ENCODE measurements around the gene GLI3. TPM values are rescaled to one million over a fixed set of nuclear protein-coding genes. Genes with fewer than 3 reads are reported as not detected.

Gene GLI3
- total RNA-seq (6.2 and 6.4 TPM in 2 replicates), polyA plus RNA-seq (6.5 and 7.3 TPM in 2 replicates), polyA minus RNA-seq (ENCODE audit: low replicate concordance) (26.2 and 50.4 TPM in 2 replicates)
- polyA plus RNA-seq (2012) = 7.7 and 10.4 TPM in 2 replicates

DNA sequence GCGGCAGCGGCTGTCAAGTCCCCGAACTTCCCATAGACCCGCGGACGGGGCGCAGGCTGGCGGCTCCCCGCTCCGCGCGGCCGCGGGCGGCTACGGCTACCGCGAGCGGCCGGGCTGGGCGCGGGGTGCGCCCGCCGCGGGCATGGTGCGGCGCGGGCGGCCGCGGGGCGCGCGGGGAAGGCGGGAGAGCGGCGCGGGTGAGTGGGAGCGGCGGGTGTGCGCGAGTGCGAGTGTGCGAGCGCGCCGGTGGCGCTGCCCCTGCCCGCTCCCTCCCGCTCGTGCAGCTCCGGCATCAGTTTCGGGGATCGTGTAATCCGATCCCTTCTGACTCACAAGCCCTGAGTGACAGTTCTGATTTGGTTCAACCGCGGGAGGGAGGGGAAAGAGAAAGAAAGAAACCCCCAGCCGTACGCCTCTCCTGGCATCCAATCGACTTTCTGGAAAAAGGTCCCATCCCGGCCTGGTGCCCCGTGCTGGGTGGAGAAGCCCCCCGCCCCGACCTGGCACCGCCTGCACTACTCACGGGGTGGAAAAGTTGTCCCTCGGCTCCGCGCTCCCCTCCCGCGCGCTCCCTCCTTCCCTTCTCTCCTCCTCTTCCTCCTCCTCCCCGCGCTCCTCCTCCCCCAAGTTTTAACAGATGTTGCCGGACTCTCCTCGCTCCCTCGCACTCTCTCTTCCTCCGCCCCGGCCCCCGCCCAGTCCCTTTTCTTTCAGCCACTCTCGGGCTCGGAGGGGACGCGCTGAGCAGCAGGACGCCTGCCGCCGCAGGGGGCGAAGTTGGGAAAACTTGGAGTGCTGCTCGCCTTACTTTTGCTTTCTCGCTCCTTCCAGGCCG is at the start of gene GLI3:
Gene GLI3 (minus strand): TSS at position 234 of the 835 bp plus-strand sequence. CDS start 13,956 bp downstream, outside the sequence.
- H3K79me2 ChIP-seq (ENCODE audit: control insufficient read depth, insufficient read depth, low read length) = peaks cover 31% of the 10 kb centered on the region
- TF ChIP-seq EZH2 (IDR thresholded peaks at IDR 0.05; ENCODE audit: low read length, missing control alignments) = no peak
- TF ChIP-seq, protein P1, sequence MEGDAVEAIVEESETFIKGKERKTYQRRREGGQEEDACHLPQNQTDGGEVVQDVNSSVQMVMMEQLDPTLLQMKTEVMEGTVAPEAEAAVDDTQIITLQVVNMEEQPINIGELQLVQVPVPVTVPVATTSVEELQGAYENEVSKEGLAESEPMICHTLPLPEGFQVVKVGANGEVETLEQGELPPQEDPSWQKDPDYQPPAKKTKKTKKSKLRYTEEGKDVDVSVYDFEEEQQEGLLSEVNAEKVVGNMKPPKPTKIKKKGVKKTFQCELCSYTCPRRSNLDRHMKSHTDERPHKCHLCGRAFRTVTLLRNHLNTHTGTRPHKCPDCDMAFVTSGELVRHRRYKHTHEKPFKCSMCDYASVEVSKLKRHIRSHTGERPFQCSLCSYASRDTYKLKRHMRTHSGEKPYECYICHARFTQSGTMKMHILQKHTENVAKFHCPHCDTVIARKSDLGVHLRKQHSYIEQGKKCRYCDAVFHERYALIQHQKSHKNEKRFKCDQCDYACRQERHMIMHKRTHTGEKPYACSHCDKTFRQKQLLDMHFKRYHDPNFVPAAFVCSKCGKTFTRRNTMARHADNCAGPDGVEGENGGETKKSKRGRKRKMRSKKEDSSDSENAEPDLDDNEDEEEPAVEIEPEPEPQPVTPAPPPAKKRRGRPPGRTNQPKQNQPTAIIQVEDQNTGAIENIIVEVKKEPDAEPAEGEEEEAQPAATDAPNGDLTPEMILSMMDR (conservative IDR thresholded peaks at IDR 0.05 in 1 of 2, IDR thresholded peaks at IDR 0.05 in 1 of 2; ENCODE audit: low read depth in 1 of 2, low read length in 2 of 2) = peak in 1 of 2 donors; percentile 27
- no peaks in the 10 kb centered on the region for H4K20me1 ChIP-seq (ENCODE audit: control insufficient read depth, extremely low read depth, insufficient read depth, low read length)
- peak; percentile 94 to 96 for DNase-seq (ENCODE audit: low read depth in 2 of 2)
- H3K4me2 ChIP-seq (ENCODE audit: extremely low read depth, insufficient read depth, low read length) = peak within 1 kb of the TSS; percentile 91
- no peaks in the 10 kb centered on the region for H3K9me3 ChIP-seq (ENCODE audit: control insufficient read depth, insufficient read depth, low read depth, low read length)
- H3K36me3 ChIP-seq (ENCODE audit: control insufficient read depth, insufficient read depth, low read length) = no peaks in the 10 kb centered on the region
- H3K27me3 ChIP-seq (ENCODE audit: control insufficient read depth, insufficient read depth, low read length) = no peaks in the 10 kb centered on the region
- H3K4me1 ChIP-seq (ENCODE audit: control insufficient read depth, extremely low read depth, insufficient read depth, low read length) = peaks cover 18% of the 10 kb centered on the region
- peak within 1 kb of the TSS; percentile 90 for H3K9ac ChIP-seq (ENCODE audit: insufficient read depth, low read length)
- peak within 1 kb of the TSS; percentile 88 for H2AFZ ChIP-seq (ENCODE audit: low read length)
- peak within 1 kb of the TSS; percentile 78 to 90 (median 87) for H3K4me3 ChIP-seq (replicated peaks in 1 of 4; ENCODE audit: control extremely low read depth in 1 of 4, insufficient read depth in 1 of 4, low read depth in 3 of 4, low read length in 4 of 4)
- H3K27ac ChIP-seq (ENCODE audit: insufficient read depth, low read length) = peak within 1 kb of the TSS; percentile 93

DNA sequence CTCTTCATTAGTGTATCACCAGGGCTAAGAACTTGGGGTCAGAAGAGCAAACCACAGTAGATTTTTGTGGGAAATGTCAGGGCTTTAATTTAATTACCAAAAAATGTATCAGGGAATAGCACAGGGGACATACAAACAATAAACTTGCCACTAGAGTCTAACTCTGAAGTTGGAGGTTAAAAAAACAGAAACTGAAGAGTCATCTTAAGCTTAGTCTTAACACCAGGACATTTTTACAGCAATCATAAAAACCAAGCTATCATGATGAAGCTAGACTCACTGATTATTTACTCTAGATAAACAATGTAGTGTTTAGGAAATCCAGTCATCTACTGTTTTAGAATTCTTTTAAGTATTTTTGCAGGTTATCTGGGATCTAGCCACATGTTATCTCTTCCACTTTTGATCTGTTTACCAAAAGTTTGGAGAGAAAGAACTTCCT is 48.4 kb upstream of the GLI3 start:
- Histone ChIP-seq H3K27me3 (ENCODE audit: control insufficient read depth, insufficient read depth, low read length) (no peaks in the 10 kb centered on the region), H3K4me1 (ENCODE audit: control insufficient read depth, extremely low read depth, insufficient read depth, low read length) (no peaks in the 10 kb centered on the region), H3K27ac (ENCODE audit: insufficient read depth, low read length) (no peak overlapping the region), H4K20me1 (ENCODE audit: control insufficient read depth, extremely low read depth, insufficient read depth, low read length) (no peaks in the 10 kb centered on the region), H3K9ac (ENCODE audit: insufficient read depth, low read length) (no peak overlapping the region), H3K4me3 (replicated peaks in 1 of 4; ENCODE audit: control extremely low read depth in 1 of 4, insufficient read depth in 1 of 4, low read depth in 3 of 4, low read length in 4 of 4) (no peak overlapping the region), H3K79me2 (ENCODE audit: control insufficient read depth, insufficient read depth, low read length) (no peaks in the 10 kb centered on the region), H3K9me3 (ENCODE audit: control insufficient read depth, insufficient read depth, low read depth, low read length) (no peaks in the 10 kb centered on the region), H3K4me2 (ENCODE audit: extremely low read depth, insufficient read depth, low read length) (no peak overlapping the region), H2AFZ (ENCODE audit: low read length) (no peak overlapping the region), H3K36me3 (ENCODE audit: control insufficient read depth, insufficient read depth, low read length) (no peaks in the 10 kb centered on the region)
- DNase-seq (ENCODE audit: low read depth in 2 of 2) = peak; percentile 16 to 29
- TF ChIP-seq EZH2 (IDR thresholded peaks at IDR 0.05; ENCODE audit: low read length, missing control alignments) = no peak
- TF ChIP-seq, protein P1 (conservative IDR thresholded peaks at IDR 0.05 in 1 of 2, IDR thresholded peaks at IDR 0.05 in 1 of 2; ENCODE audit: low read depth in 1 of 2, low read length in 2 of 2) = no peak

DNA sequence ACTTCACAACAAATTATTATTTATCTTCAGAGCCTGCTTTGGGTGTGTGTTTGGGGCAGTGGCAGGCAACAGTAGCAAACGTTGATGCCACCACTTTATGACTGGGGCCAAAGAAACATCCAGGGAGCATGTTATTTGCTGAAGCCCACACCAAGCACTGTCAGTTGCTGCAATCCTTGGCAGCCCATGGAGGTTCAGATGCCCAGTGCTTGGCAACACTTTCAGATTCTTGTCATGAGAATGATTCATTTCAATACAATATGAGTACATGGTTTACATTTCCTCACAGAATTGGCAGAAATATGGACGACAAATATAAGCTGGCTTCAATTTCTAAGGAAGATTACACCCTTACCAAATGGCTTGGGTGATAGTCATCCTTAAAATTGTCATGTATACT is 46.5 kb upstream of the GLI3 start:
- Histone ChIP-seq H3K4me2 (ENCODE audit: extremely low read depth, insufficient read depth, low read length) (no peak overlapping the region), H2AFZ (ENCODE audit: low read length) (no peak overlapping the region)
- peak in 1 of 2 donors; percentile 65 for DNase-seq (ENCODE audit: low read depth in 2 of 2)

More for the DNA sequence above, 46.5 kb upstream of the GLI3 start:
- no peak overlapping the region for H3K9ac ChIP-seq (ENCODE audit: insufficient read depth, low read length)
- no peaks in the 10 kb centered on the region for H3K79me2 ChIP-seq (ENCODE audit: control insufficient read depth, insufficient read depth, low read length)
- no peaks in the 10 kb centered on the region for H3K9me3 ChIP-seq (ENCODE audit: control insufficient read depth, insufficient read depth, low read depth, low read length)
- no peaks in the 10 kb centered on the region for H3K4me1 ChIP-seq (ENCODE audit: control insufficient read depth, extremely low read depth, insufficient read depth, low read length)
- H3K27ac ChIP-seq (ENCODE audit: insufficient read depth, low read length) = no peak overlapping the region
- H3K27me3 ChIP-seq (ENCODE audit: control insufficient read depth, insufficient read depth, low read length) = no peaks in the 10 kb centered on the region
- H4K20me1 ChIP-seq (ENCODE audit: control insufficient read depth, extremely low read depth, insufficient read depth, low read length) = no peaks in the 10 kb centered on the region
- no peaks in the 10 kb centered on the region for H3K36me3 ChIP-seq (ENCODE audit: control insufficient read depth, insufficient read depth, low read length)
- TF ChIP-seq, protein P1 (conservative IDR thresholded peaks at IDR 0.05 in 1 of 2, IDR thresholded peaks at IDR 0.05 in 1 of 2; ENCODE audit: low read depth in 1 of 2, low read length in 2 of 2) = no peak
- no peak for TF ChIP-seq EZH2 (IDR thresholded peaks at IDR 0.05; ENCODE audit: low read length, missing control alignments)
- no peak overlapping the region for H3K4me3 ChIP-seq (replicated peaks in 1 of 4; ENCODE audit: control extremely low read depth in 1 of 4, insufficient read depth in 1 of 4, low read depth in 3 of 4, low read length in 4 of 4)

Data from fibroblast of lung (primary cell).